HG03432 (cell line): ENCODE data around the gene TPM1.

Source experiments
- ATAC-seq: cut with Tn5 transposase; IDR thresholded peaks from one replicate; pipeline ENCODE4 v1.9.1; 2021; ENCODE audit warnings: mild to moderate bottlenecking, moderate library complexity; ENCODE audit not compliant: unreplicated experiment

TPM1 gene

GRCh38 chr15:63072023-63072650, 29.6 kb downstream of the TPM1 start:
- ATAC-seq, result no peak

GRCh38 chr15:63072809-63073277, 30.3 kb downstream of the TPM1 start:
- ATAC-seq, result no peak

- ATAC-seq, result no peak
These were observed 31.1 kb downstream of the TPM1 start for GRCh38 chr15:63073497-63074172.

GRCh38 chr15:63075015-63075983, 32.8 kb downstream of the TPM1 start:
- no peak for ATAC-seq

- no peak for ATAC-seq
These were observed 33.6 kb downstream of the TPM1 start for GRCh38 chr15:63075984-63076713.

GRCh38 chr15:63076714-63077046, 34.1 kb downstream of the TPM1 start:
- ATAC-seq, result no peak

- ATAC-seq, result no peak
These were observed 35.4 kb downstream of the TPM1 start for GRCh38 chr15:63077952-63078351.

GRCh38 chr15:63079947-63080626, 37.5 kb downstream of the TPM1 start:
- ATAC-seq, result no peak

GRCh38 chr15:63080634-63081250, 38.2 kb downstream of the TPM1 start:
- no peak for ATAC-seq

- ATAC-seq, result no peak
These were observed 39.8 kb downstream of the TPM1 start for GRCh38 chr15:63082366-63082765.

- ATAC-seq, result no peak
These were observed 40.5 kb downstream of the TPM1 start for GRCh38 chr15:63083044-63083443.

GRCh38 chr15:63083541-63083940, 41.0 kb downstream of the TPM1 start:
- no peak for ATAC-seq

GRCh38 chr15:63084806-63085205, 42.3 kb downstream of the TPM1 start:
- no peak for ATAC-seq

- no peak for ATAC-seq
These were observed 42.7 kb downstream of the TPM1 start for GRCh38 chr15:63085289-63085688.

- no peak for ATAC-seq
These were observed 43.7 kb downstream of the TPM1 start for GRCh38 chr15:63086271-63086670.

- no peak for ATAC-seq
These were observed 44.4 kb downstream of the TPM1 start for GRCh38 chr15:63086947-63087346.

GRCh38 chr15:63088533-63089245, 46.1 kb downstream of the TPM1 start:
- no peak for ATAC-seq

- no peak for ATAC-seq
These were observed 46.9 kb downstream of the TPM1 start for GRCh38 chr15:63089260-63090043.

- ATAC-seq, result no peak
These were observed 47.9 kb downstream of the TPM1 start for GRCh38 chr15:63090472-63090871.
